OCI-LY3 (cell line): ENCODE results near the gene KIF2A.

Experiments used
- H2AFZ ChIP-seq: fragments of 200-600, 300-600 bp; shearing (Covaris generic); 2 replicates; pipeline ENCODE4 v1.6.0; 2014; ENCODE audit warnings: antibody characterized with exemption, low read depth, low read length
- H3K27ac ChIP-seq: fragments of 200-600, 300-600 bp; sonication (generic); 2 replicates; pipeline ENCODE4 v1.5.1; 2014; ENCODE audit warnings: mild to moderate bottlenecking, low read length, moderate library complexity, mixed read lengths
- H3K27me3 ChIP-seq: fragments of 200-600, 300-600 bp; sonication (generic); 2 replicates; pipeline ENCODE4 v1.6.1; 2014; ENCODE audit warnings: low read depth, low read length, mixed read lengths
- H3K36me3 ChIP-seq: fragments of 200-600, 300-600 bp; sonication (generic); replicated peaks from 2 replicates; pipeline ENCODE3; 2014; ENCODE audit warnings: low read depth, low read length, mixed read lengths
- H3K4me1 ChIP-seq: fragments of 300-600, 200-600 bp; sonication (generic); 2 replicates; pipeline ENCODE4 v1.6.1; 2014; ENCODE audit warnings: low read length, mixed read lengths
- H3K4me2 ChIP-seq: fragments of 200-600, 300-600 bp; sonication (generic); 2 replicates; pipeline ENCODE4 v1.6.1; 2014; ENCODE audit warnings: low read length, mixed read lengths
- H3K4me3 ChIP-seq: fragments of 300-600, 200-600 bp; sonication (generic); 2 replicates; pipeline ENCODE4 v1.5.1; 2014; ENCODE audit warnings: antibody characterized with exemption, mild to moderate bottlenecking, low read length, moderate library complexity
- H3K79me2 ChIP-seq: fragments of 300-600, 200-600 bp; shearing (Covaris generic); 2 replicates; pipeline ENCODE4 v1.6.1; 2014; ENCODE audit warnings: mild to moderate bottlenecking, low read length, mixed read lengths
- H3K9ac ChIP-seq: fragments of 300-600, 200-600 bp; shearing (Covaris generic); 2 replicates; pipeline ENCODE4 v1.6.0; 2014; ENCODE audit warnings: mild to moderate bottlenecking, low read length, moderate library complexity
- H3K9me3 ChIP-seq: fragments of 200-600, 300-600 bp; shearing (Covaris generic); 2 replicates; pipeline ENCODE4 v1.6.1; 2014; ENCODE audit warnings: low read length, mixed read lengths; ENCODE audit not compliant: insufficient read depth
- H4K20me1 ChIP-seq: fragments of 200-600, 300-600 bp; sonication (generic); 2 replicates; pipeline ENCODE4 v1.6.1; 2016; ENCODE audit warnings: low read length, mixed read lengths; ENCODE audit not compliant: insufficient read depth
- CTCF ChIP-seq: fragments of 200-600, 300-600 bp; sonication (generic); IDR thresholded peaks from 2 replicates; pipeline ENCODE4 v1.5.1; 2014; ENCODE audit warnings: antibody characterized with exemption, low read length, low read depth
- EZH2phosphoT487 ChIP-seq: fragments of 200-600 bp; shearing (Covaris generic); IDR thresholded peaks from 2 replicates; pipeline ENCODE4 v1.6.1; 2018; ENCODE audit warnings: antibody characterized with exemption, mixed run types, low read depth

Gene KIF2A

GRCh38 chr5:62326302-62326701 is 20.3 kb downstream of the KIF2A start:
- Histone ChIP-seq H3K79me2 (peaks cover 93% of the 10 kb centered on the region), H3K4me1 (peaks cover 10% of the 10 kb centered on the region), H3K27ac (no peak overlapping the region), H4K20me1 (peaks cover 54% of the 10 kb centered on the region), H3K27me3 (no peaks in the 10 kb centered on the region), H2AFZ (no peak overlapping the region), H3K4me3 (no peak overlapping the region), H3K4me2 (no peak overlapping the region), H3K9ac (no peak overlapping the region), H3K9me3 (no peaks in the 10 kb centered on the region), H3K36me3 (no peaks in the 10 kb centered on the region)
- TF ChIP-seq CTCF (no peak), EZH2phosphoT487 (no peak)

DNA sequence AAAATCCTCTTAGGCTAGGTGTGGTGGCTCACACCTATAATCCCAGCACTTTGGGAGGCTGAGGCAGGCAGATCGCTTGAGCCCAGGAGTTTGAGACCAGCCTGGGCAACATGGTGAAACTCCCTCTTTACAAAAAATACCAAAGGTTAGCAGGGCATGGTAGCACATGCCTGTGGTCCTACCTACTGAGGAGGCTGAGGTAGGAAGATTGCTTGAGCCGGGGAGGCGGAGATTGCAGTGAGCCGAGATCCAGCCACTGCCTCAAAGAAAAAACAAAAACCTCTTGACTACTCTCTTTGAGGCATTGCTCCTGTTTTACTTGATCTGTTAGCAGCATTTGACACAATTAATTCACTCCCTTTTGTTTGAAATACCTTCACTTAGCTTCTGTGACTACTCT is 20.7 kb downstream of the KIF2A start:
- Histone ChIP-seq H3K27ac (no peak overlapping the region), H3K4me2 (no peak overlapping the region), H3K4me3 (no peak overlapping the region), H3K4me1 (peaks cover 10% of the 10 kb centered on the region), H3K9ac (no peak overlapping the region), H3K79me2 (peaks cover 93% of the 10 kb centered on the region), H3K9me3 (no peaks in the 10 kb centered on the region), H4K20me1 (peaks cover 51% of the 10 kb centered on the region), H3K36me3 (no peaks in the 10 kb centered on the region), H3K27me3 (no peaks in the 10 kb centered on the region), H2AFZ (no peak overlapping the region)
- no peak for TF ChIP-seq EZH2phosphoT487
- no peak for TF ChIP-seq CTCF

DNA sequence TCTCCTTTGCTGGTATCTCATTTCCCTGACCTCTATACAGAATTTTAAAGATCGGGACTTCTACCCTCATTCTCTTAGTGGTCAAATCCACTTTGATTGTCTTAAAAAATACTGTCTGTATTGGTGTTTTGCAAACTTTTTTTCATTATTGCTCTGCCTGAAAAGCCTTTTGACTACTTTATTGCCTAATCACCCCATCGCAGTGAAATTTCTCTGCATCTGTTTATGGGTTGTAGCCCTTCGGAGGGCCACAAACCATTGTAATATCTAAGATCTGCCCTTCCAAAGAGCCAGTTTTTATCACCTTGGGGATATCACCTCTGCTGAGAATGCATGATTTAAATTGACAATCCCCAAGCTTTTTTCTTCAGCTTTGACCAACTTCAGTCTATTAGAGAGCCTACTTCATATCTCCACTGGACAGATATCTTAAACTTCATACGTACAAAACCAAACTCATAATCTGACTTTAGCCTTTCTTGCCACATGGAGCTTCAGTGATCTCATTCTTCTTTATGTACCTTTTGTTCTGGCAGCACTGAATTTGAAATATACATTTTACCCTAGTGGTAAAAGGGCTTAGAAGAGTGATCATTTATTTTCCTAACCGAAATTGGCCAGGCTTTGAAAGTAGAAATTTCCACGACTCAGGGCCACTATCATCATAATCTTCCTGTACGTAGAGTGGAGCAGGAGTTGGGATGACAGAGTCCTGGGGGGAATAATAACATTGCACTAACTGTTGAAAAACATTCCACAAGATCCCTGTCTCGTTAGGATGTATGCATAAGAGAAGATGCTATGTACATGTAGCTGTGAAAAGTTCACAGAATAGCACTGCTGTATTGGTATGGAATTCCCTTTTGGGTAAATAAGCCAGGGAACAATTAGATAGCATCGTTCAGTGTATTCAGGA is 21.4 kb downstream of the KIF2A start:
- Histone ChIP-seq H3K9ac (no peak overlapping the region), H3K4me1 (peaks cover 10% of the 10 kb centered on the region), H3K27ac (no peak overlapping the region), H3K9me3 (no peaks in the 10 kb centered on the region), H3K79me2 (peaks cover 92% of the 10 kb centered on the region), H3K27me3 (no peaks in the 10 kb centered on the region), H2AFZ (no peak overlapping the region), H3K36me3 (no peaks in the 10 kb centered on the region), H3K4me3 (no peak overlapping the region), H4K20me1 (peaks cover 48% of the 10 kb centered on the region), H3K4me2 (no peak overlapping the region)
- TF ChIP-seq EZH2phosphoT487: no peak
- TF ChIP-seq CTCF: no peak

GRCh38 chr5:62328772-62329491 is 22.9 kb downstream of the KIF2A start:
- Histone ChIP-seq H3K9ac (no peak overlapping the region), H2AFZ (no peak overlapping the region), H3K4me2 (no peak overlapping the region), H4K20me1 (peaks cover 53% of the 10 kb centered on the region), H3K27ac (no peak overlapping the region), H3K9me3 (no peaks in the 10 kb centered on the region), H3K4me1 (peaks cover 10% of the 10 kb centered on the region), H3K4me3 (no peak overlapping the region), H3K79me2 (peaks cover 94% of the 10 kb centered on the region), H3K36me3 (no peaks in the 10 kb centered on the region), H3K27me3 (no peaks in the 10 kb centered on the region)
- TF ChIP-seq EZH2phosphoT487 (no peak), CTCF (no peak)
